ENCODE measurements around the gene SNX32.

The SNX32 gene

GRCh38 chr11:65865550-65866172 is 31.9 kb downstream of the SNX32 start:
- DNase-seq (ENCODE audit: insufficient read length, low spot score) = no peak
- FAIRE-seq = no peak

GRCh38 chr11:65866509-65867283 is 32.9 kb downstream of the SNX32 start:
- no peak for FAIRE-seq
- no peak for DNase-seq (ENCODE audit: insufficient read length, low spot score)

GRCh38 chr11:65867284-65868071 is 33.7 kb downstream of the SNX32 start:
- FAIRE-seq = no peak

GRCh38 chr11:65868076-65868667 is 34.4 kb downstream of the SNX32 start:
- no peak for FAIRE-seq
- no peak for DNase-seq (ENCODE audit: insufficient read length, low spot score)

More at GRCh38 chr11:65867284-65868071, 33.7 kb downstream of the SNX32 start:
- no peak for DNase-seq (ENCODE audit: insufficient read length, low spot score)

- DNase-seq (ENCODE audit: insufficient read length, low spot score) = no peak
Observed at GRCh38 chr11:65868907-65869306, 35.1 kb downstream of the SNX32 start.

GRCh38 chr11:65869643-65870306 is 36.0 kb downstream of the SNX32 start:
- DNase-seq (ENCODE audit: insufficient read length, low spot score) (no peak), FAIRE-seq (no peak)

More at GRCh38 chr11:65868907-65869306, 35.1 kb downstream of the SNX32 start:
- no peak for FAIRE-seq

- no peak for DNase-seq (ENCODE audit: insufficient read length, low spot score)
- no peak for FAIRE-seq
Observed at GRCh38 chr11:65870307-65870658, 36.5 kb downstream of the SNX32 start.

- no peak for FAIRE-seq
- no peak for DNase-seq (ENCODE audit: insufficient read length, low spot score)
Observed at GRCh38 chr11:65870706-65871681, 37.2 kb downstream of the SNX32 start.

- FAIRE-seq (no peak), DNase-seq (ENCODE audit: insufficient read length, low spot score) (no peak)
Observed at GRCh38 chr11:65871811-65872548, 38.2 kb downstream of the SNX32 start.

GRCh38 chr11:65872586-65873317 is 39.0 kb downstream of the SNX32 start, which contains the start of gene EFEMP2:
Gene EFEMP2, minus strand, starts transcription at chr11:65872800. Its CDS starts 446 bp downstream, at chr11:65872354.
- FAIRE-seq (no peak), DNase-seq (ENCODE audit: insufficient read length, low spot score) (no peak)

GRCh38 chr11:65873318-65874156 is 39.8 kb downstream of the SNX32 start:
- FAIRE-seq = peak; percentile 99
- DNase-seq (ENCODE audit: insufficient read length, low spot score) = peak; percentile 99

GRCh38 chr11:65879617-65880016 is 45.9 kb downstream of the SNX32 start, which contains the start of gene CTSW:
Gene CTSW, plus strand, starts transcription at chr11:65879837. Its CDS starts 18 bp downstream, at chr11:65879855.
- FAIRE-seq (no peak), DNase-seq (ENCODE audit: insufficient read length, low spot score) (no peak)

- FAIRE-seq = no peak
- no peak for DNase-seq (ENCODE audit: insufficient read length, low spot score)
Observed at GRCh38 chr11:65880027-65880426, 46.3 kb downstream of the SNX32 start.

- FAIRE-seq (no peak), DNase-seq (ENCODE audit: insufficient read length, low spot score) (no peak)
Observed at GRCh38 chr11:65880844-65881421, 47.2 kb downstream of the SNX32 start.

GRCh38 chr11:65882120-65883057 is 48.6 kb downstream of the SNX32 start:
- DNase-seq (ENCODE audit: insufficient read length, low spot score) (no peak), FAIRE-seq (no peak)
